GM18858 (cell line): ENCODE measurements around the gene ZBTB20.

ENCODE experiments used
- ATAC-seq: cut with Tn5 transposase; IDR thresholded peaks from one replicate; pipeline ENCODE4 v1.9.1; 2021; ENCODE audit not compliant: unreplicated experiment

ZBTB20 gene

GRCh38 chr3:114878114-114878839 is 268.8 kb downstream of the ZBTB20 start:
- ATAC-seq, result no peak

- no peak for ATAC-seq
These were observed 269.5 kb downstream of the ZBTB20 start for GRCh38 chr3:114877378-114878113.

- no peak for ATAC-seq
These were observed 272.5 kb downstream of the ZBTB20 start for GRCh38 chr3:114874522-114874971.

- no peak for ATAC-seq
These were observed 273.5 kb downstream of the ZBTB20 start for GRCh38 chr3:114873591-114873990.

GRCh38 chr3:114872588-114872987 is 274.5 kb downstream of the ZBTB20 start:
- ATAC-seq, result no peak

- no peak for ATAC-seq
These were observed 275.0 kb downstream of the ZBTB20 start for GRCh38 chr3:114872050-114872449.

GRCh38 chr3:114867835-114868503 is 279.1 kb downstream of the ZBTB20 start:
- ATAC-seq, result no peak

- ATAC-seq, result no peak
These were observed 279.7 kb downstream of the ZBTB20 start for GRCh38 chr3:114867359-114867758.

GRCh38 chr3:114866430-114866829 is 280.7 kb downstream of the ZBTB20 start:
- ATAC-seq, result no peak

GRCh38 chr3:114864970-114865369 is 282.1 kb downstream of the ZBTB20 start:
- ATAC-seq, result no peak

GRCh38 chr3:114863848-114864247 is 283.2 kb downstream of the ZBTB20 start:
- ATAC-seq, result no peak

- no peak for ATAC-seq
These were observed 285.4 kb downstream of the ZBTB20 start for GRCh38 chr3:114861666-114862065.

- no peak for ATAC-seq
These were observed 286.6 kb downstream of the ZBTB20 start for GRCh38 chr3:114860531-114860930.

GRCh38 chr3:114858329-114858728 is 288.8 kb downstream of the ZBTB20 start:
- ATAC-seq, result no peak

- ATAC-seq, result no peak
These were observed 289.8 kb downstream of the ZBTB20 start for GRCh38 chr3:114857299-114857701.

GRCh38 chr3:114856835-114857234 is 290.3 kb downstream of the ZBTB20 start:
- no peak for ATAC-seq

GRCh38 chr3:114855839-114856238 is 291.2 kb downstream of the ZBTB20 start:
- ATAC-seq, result peak; percentile 73

GRCh38 chr3:114852966-114853365 is 294.1 kb downstream of the ZBTB20 start:
- no peak for ATAC-seq

GRCh38 chr3:114850898-114851297 is 296.2 kb downstream of the ZBTB20 start:
- ATAC-seq, result no peak

GRCh38 chr3:114848643-114849350 is 298.3 kb downstream of the ZBTB20 start:
- no peak for ATAC-seq

GRCh38 chr3:114848082-114848481 is 299.0 kb downstream of the ZBTB20 start:
- no peak for ATAC-seq
